ENCODE results near the gene GPRIN1.

The GPRIN1 gene

GRCh38 chr5:176550275-176550831 is 59.6 kb downstream of the GPRIN1 start:
- DNase-seq (ENCODE audit: extremely low read depth, low read depth) = no peak
- H3K4me3 ChIP-seq (replicated peaks; ENCODE audit: low read depth, low read length) = no peak overlapping the region
- TF ChIP-seq, protein P1, sequence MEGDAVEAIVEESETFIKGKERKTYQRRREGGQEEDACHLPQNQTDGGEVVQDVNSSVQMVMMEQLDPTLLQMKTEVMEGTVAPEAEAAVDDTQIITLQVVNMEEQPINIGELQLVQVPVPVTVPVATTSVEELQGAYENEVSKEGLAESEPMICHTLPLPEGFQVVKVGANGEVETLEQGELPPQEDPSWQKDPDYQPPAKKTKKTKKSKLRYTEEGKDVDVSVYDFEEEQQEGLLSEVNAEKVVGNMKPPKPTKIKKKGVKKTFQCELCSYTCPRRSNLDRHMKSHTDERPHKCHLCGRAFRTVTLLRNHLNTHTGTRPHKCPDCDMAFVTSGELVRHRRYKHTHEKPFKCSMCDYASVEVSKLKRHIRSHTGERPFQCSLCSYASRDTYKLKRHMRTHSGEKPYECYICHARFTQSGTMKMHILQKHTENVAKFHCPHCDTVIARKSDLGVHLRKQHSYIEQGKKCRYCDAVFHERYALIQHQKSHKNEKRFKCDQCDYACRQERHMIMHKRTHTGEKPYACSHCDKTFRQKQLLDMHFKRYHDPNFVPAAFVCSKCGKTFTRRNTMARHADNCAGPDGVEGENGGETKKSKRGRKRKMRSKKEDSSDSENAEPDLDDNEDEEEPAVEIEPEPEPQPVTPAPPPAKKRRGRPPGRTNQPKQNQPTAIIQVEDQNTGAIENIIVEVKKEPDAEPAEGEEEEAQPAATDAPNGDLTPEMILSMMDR (IDR thresholded peaks at IDR 0.05; ENCODE audit: low read depth, low read length, missing control alignments) = no peak

DNA sequence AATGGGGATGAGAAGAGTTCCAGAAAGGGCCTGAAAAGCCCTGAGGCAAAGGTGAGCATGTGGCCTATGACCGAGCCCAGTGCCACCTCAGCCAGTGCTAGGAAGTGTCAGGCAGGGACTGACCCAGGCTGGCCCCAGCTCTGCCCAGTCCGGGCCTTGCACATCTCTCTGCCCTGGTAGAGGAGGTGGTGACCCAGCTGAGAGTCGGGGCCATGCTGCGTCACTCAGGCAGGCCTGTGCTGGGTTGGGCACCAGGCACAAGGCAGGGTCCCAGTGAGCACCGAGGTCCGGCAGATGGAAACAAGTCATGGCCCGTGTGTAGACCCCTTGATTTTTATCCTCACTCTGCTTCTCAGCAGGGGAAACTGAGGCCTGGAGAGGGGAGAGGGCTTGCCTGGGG is 60.1 kb downstream of the GPRIN1 start:
- TF ChIP-seq, protein P1 (IDR thresholded peaks at IDR 0.05; ENCODE audit: low read depth, low read length, missing control alignments) = no peak
- no peak for DNase-seq (ENCODE audit: extremely low read depth, low read depth)
- H3K4me3 ChIP-seq (replicated peaks; ENCODE audit: low read depth, low read length) = no peak overlapping the region

GRCh38 chr5:176548967-176549444 is 61.0 kb downstream of the GPRIN1 start, which contains the start of gene CDHR2:
Gene CDHR2, plus strand, starts transcription at chr5:176549342. Its CDS starts 16,011 bp downstream, at chr5:176565353.
- TF ChIP-seq, protein P1 (IDR thresholded peaks at IDR 0.05; ENCODE audit: low read depth, low read length, missing control alignments) = no peak
- no peak for DNase-seq (ENCODE audit: extremely low read depth, low read depth)
- H3K4me3 ChIP-seq (replicated peaks; ENCODE audit: low read depth, low read length) = no peak within 1 kb of the TSS

DNA sequence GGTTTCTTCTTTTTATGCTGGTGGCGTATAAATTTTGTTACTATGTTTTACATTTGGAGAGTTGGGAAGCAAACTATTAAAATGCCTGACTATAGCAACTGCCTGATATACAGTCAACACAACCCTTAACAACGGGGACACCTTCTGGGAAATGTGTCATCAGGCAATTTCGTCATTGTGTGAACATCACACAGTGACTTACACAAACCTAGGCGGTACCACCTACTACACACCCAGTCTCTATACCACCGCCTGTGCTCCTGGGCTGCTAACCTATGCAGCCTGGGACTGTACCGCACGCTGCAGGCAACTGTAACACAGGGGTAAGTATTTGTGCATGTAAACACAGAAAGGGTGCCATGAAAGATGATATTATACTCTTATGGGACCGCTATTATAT is 62.2 kb downstream of the GPRIN1 start:
- TF ChIP-seq, protein P1 (IDR thresholded peaks at IDR 0.05; ENCODE audit: low read depth, low read length, missing control alignments) = no peak
- no peak for DNase-seq (ENCODE audit: extremely low read depth, low read depth)
- H3K4me3 ChIP-seq (replicated peaks; ENCODE audit: low read depth, low read length) = no peak overlapping the region

All from HFF-Myc (cell line).